ENCODE results near the gene C1QTNF5.

The C1QTNF5 gene

DNA sequence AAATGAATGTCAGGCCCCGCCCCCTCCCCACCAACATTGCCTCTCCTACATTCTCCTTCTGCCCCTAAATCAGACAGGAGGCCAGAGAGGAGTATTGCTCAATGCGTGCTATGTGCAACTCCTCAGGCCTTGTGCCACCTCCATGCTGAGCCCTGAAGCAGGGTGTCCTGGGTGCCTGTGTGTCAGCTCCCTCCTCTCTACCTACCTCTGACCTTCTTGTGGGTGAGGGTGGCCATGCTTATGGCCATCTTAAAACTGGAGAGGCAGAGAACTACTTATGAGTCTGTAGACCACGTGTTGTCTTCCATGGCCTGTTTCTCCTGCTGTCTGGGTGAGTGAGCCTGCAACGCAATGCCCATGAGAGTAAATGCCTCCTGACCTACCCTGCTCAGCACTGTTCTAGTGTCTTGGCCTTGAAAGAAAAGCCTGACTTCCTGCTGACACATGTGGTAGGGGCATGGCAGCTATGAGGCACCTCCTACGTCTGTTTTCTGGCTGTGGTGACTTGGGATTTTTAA lies 34.3 kb downstream of the C1QTNF5 start:
- no peak for DNase-seq (ENCODE audit: low read depth)
- TF ChIP-seq, protein P1, sequence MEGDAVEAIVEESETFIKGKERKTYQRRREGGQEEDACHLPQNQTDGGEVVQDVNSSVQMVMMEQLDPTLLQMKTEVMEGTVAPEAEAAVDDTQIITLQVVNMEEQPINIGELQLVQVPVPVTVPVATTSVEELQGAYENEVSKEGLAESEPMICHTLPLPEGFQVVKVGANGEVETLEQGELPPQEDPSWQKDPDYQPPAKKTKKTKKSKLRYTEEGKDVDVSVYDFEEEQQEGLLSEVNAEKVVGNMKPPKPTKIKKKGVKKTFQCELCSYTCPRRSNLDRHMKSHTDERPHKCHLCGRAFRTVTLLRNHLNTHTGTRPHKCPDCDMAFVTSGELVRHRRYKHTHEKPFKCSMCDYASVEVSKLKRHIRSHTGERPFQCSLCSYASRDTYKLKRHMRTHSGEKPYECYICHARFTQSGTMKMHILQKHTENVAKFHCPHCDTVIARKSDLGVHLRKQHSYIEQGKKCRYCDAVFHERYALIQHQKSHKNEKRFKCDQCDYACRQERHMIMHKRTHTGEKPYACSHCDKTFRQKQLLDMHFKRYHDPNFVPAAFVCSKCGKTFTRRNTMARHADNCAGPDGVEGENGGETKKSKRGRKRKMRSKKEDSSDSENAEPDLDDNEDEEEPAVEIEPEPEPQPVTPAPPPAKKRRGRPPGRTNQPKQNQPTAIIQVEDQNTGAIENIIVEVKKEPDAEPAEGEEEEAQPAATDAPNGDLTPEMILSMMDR (IDR thresholded peaks at IDR 0.05; ENCODE audit: low read depth, low read length, missing control alignments): no peak
- in situ Hi-C loops (cut with HindIII; ENCODE audit: low sequenced_read_pairs): no loop called here
- no peak overlapping the region for H3K4me3 ChIP-seq (ENCODE audit: low read depth, low read length)

DNA sequence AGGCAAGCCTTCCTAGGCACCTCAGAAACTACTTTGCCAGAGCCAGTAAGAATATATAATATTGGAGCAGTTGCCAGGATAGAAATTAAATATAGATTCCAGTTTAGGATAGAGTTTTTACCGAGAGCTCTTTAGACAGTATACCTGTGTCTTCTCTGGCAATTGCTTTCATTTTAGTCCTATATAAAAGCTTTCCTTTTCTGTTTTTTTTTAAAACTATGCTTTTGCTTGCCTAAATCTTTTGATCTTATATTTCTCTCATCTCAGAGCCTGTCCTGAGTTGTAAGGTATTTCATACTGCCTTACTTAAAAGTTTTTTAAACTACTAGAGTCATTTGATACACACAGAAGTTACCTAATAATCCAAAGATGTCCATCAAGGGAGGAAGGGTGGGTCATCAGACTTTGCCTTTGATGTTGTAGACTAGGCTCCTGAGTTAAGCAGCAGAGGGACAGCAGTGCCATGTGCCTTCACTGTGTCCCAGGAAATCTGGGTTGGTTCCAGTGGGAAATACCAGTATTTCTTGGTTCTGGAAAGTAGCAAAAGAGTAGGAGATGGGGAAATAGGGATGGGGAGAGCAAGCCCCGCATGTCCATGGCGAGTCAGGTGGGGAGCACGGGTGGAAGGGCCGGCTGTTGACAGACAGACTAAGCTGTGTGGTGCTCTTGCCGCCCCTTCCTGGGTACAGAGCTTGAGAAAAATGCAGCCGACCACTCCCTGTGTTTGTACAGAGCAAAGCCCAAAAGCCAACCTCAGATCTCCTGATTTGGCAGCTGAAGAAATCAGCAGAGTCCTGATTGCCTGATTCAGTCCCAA lies 34.9 kb downstream of the C1QTNF5 start:
- in situ Hi-C loops (cut with HindIII; ENCODE audit: low sequenced_read_pairs): no loop called here
- DNase-seq (ENCODE audit: low read depth): no peak
- TF ChIP-seq, protein P1 (IDR thresholded peaks at IDR 0.05; ENCODE audit: low read depth, low read length, missing control alignments): no peak
- no peak overlapping the region for H3K4me3 ChIP-seq (ENCODE audit: low read depth, low read length)

DNA sequence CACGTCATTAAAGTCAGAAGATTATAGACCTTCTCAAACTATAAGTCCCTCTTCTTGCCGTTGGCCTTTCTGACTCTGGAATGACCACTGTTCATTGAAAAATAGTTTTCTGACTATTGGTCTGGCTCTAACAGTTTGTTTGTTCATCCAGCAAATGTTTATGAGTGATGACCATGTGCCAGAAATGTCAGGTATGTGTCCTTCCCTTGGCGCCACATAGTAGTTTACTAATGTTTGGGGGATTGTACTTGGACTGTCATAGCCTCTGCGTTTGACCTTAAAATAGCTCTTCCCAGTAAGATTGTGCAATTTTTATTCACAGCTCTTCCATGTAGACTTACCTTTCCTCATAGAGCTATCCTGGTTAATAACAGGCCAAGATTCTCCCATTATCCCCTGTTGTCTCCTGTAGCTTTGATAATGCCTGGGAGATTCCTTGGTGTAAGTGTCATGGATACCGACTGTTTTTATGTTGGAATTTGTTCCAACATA lies 37.4 kb downstream of the C1QTNF5 start:
- DNase-seq (ENCODE audit: low read depth): no peak
- in situ Hi-C loops (cut with HindIII; ENCODE audit: low sequenced_read_pairs): no loop called here
- TF ChIP-seq, protein P1 (IDR thresholded peaks at IDR 0.05; ENCODE audit: low read depth, low read length, missing control alignments): no peak
- H3K4me3 ChIP-seq (ENCODE audit: low read depth, low read length): no peak overlapping the region

DNA sequence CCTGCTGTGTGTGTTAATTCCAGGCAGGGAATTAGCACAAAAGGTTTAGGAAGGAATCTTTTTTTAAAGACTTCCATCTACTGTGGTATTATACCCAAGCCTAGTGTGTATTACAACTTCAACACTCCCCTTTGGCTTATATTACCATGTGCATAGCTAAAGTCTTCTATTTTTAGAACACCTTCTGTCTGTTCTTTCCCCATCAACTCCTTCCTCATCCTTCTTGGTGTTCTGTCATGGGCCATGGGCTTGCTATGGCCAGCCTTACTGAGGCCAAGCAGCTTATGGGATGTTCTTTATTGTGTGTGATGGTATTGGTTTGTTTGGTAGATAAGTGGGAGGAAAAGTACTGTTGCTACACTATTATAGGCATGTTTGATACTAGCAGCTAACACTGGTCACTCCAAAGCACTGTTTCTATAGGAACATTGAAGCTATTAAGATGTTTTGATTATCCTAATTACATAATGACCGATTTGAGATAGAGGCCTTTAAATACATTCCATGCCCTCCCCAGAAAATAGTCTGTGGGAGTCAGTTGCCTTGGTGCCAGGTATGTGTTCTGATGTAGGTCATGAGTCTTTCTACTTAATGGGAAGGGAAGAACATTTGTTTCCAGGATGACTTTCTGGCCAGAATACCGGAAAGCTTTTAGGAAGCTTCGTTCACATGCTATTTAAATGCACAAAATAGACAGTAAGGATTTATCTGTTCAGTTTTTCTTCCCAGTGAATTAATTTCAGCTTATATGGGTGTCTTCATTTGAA lies 40.3 kb downstream of the C1QTNF5 start:
- no peak for DNase-seq (ENCODE audit: low read depth)
- TF ChIP-seq, protein P1 (IDR thresholded peaks at IDR 0.05; ENCODE audit: low read depth, low read length, missing control alignments): no peak
- H3K4me3 ChIP-seq (ENCODE audit: low read depth, low read length): no peak overlapping the region
- in situ Hi-C loops (cut with HindIII; ENCODE audit: low sequenced_read_pairs): no loop called here

DNA sequence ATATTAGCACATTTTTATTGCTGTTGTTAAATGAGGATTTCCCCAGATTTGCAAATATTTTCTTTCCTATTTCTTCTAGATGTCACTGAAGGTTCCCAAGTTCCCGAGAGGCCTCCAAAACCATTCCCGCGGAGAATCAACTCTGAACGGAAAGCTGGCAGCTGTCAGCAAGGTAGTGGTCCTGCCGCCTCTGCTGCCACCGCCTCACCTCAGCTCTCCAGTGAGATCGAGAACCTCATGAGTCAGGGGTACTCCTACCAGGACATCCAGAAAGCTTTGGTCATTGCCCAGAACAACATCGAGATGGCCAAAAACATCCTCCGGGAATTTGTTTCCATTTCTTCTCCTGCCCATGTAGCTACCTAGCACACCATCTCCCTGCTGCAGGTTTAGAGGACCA lies 41.3 kb downstream of the C1QTNF5 start:
- in situ Hi-C loops (cut with HindIII; ENCODE audit: low sequenced_read_pairs): loop anchor here (25.0 kb wide), 1 partner anchor 187 kb away; the partner anchor contains the start of genes C2CD2L, DPAGT1 and HINFP
- TF ChIP-seq, protein P1 (IDR thresholded peaks at IDR 0.05; ENCODE audit: low read depth, low read length, missing control alignments): no peak
- no peak overlapping the region for H3K4me3 ChIP-seq (ENCODE audit: low read depth, low read length)
- DNase-seq (ENCODE audit: low read depth): no peak

DNA sequence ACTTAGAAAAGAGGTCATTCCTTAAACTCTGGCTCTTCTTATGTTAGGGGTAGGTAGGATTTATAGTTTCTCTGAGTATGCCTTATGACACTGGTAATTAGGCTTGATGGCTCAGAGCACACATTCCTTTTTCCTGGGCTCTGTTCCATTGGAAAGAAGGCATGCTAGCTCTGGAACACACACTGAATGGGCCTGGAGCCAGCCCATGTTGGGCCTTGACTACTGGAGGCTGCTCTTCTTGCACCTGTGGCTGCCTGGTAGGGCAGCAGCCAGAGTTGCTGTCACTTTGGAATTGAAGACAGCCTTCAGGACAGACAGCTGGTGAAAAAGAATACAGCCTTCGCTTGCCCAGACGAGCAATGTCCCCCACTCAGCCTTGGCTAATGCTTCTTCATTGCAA lies 42.0 kb downstream of the C1QTNF5 start:
- no peak for DNase-seq (ENCODE audit: low read depth)
- TF ChIP-seq, protein P1 (IDR thresholded peaks at IDR 0.05; ENCODE audit: low read depth, low read length, missing control alignments): no peak
- H3K4me3 ChIP-seq (ENCODE audit: low read depth, low read length): no peak overlapping the region
- in situ Hi-C loops (cut with HindIII; ENCODE audit: low sequenced_read_pairs): loop anchor here (25.0 kb wide), 1 partner anchor 186 kb away; the partner anchor contains the start of genes C2CD2L, DPAGT1 and HINFP
